Ectodermal cell (in vitro differentiated cells): ENCODE results near the gene SPNS3.

Experiments
- H3K27ac ChIP-seq: 2 replicates; pipeline ENCODE4 v1.7.0; 2013; ENCODE audit warnings: mild to moderate bottlenecking, low read depth, low read length; ENCODE audit not compliant: insufficient read depth, poor library complexity, severe bottlenecking
- H3K27me3 ChIP-seq: 2 replicates; pipeline ENCODE4 v1.7.0; 2013; ENCODE audit warnings: mild to moderate bottlenecking, low read length; ENCODE audit not compliant: insufficient read depth, control insufficient read depth, poor library complexity, severe bottlenecking
- H3K36me3 ChIP-seq: one replicate; pipeline ENCODE4 v1.7.0; 2013; ENCODE audit warnings: low read length; ENCODE audit not compliant: control insufficient read depth, insufficient read depth
- H3K4me1 ChIP-seq: one replicate; pipeline ENCODE4 v1.7.0; 2013; ENCODE audit warnings: low read length; ENCODE audit not compliant: control insufficient read depth, insufficient read depth
- H3K4me3 ChIP-seq: 2 replicates; pipeline ENCODE4 v1.7.0; 2013; ENCODE audit warnings: low read depth, low read length, control low read depth; ENCODE audit not compliant: insufficient read depth
- H3K9me3 ChIP-seq: 2 replicates; pipeline ENCODE4 v1.7.0; 2013; ENCODE audit warnings: mild to moderate bottlenecking, low read length, moderate library complexity; ENCODE audit not compliant: control insufficient read depth
- WGBS, 2 experiments: methylation state at CpG; one replicate each; pipeline ENCODE4 v1.1.7; 2013; ENCODE audit warnings: missing lambda C conversion rate in 2 of 2; 5-methylcytosine and 5-hydroxymethylcytosine counted together

SPNS3 gene

GRCh38 chr17:4535667-4536258 is 102.0 kb downstream of the SPNS3 start:
- Histone ChIP-seq H3K9me3 (no peaks in the 10 kb centered on the region), H3K4me3 (no peak overlapping the region), H3K27ac (no peak overlapping the region), H3K4me1 (peaks cover 18% of the 10 kb centered on the region), H3K36me3 (peaks cover 7% of the 10 kb centered on the region), H3K27me3 (peaks cover 3% of the 10 kb centered on the region)
- 53 to 58% methylated on average over 19 of the region's 19 CpGs for WGBS, 2 experiments

- Histone ChIP-seq H3K4me3 (peak overlapping the region; percentile 4), H3K27me3 (no peaks in the 10 kb centered on the region), H3K9me3 (no peaks in the 10 kb centered on the region), H3K36me3 (peaks cover 7% of the 10 kb centered on the region), H3K27ac (no peak overlapping the region), H3K4me1 (peaks cover 18% of the 10 kb centered on the region)
- 36 to 37% methylated on average over 19 of the region's 19 CpGs for WGBS, 2 experiments
Measured at GRCh38 chr17:4536259-4536741, 102.6 kb downstream of the SPNS3 start.

GRCh38 chr17:4536742-4537411 is 103.1 kb downstream of the SPNS3 start:
- Histone ChIP-seq H3K36me3 (peaks cover 8% of the 10 kb centered on the region), H3K4me1 (peaks cover 18% of the 10 kb centered on the region), H3K9me3 (no peaks in the 10 kb centered on the region), H3K4me3 (no peak overlapping the region), H3K27me3 (no peaks in the 10 kb centered on the region), H3K27ac (no peak overlapping the region)
- 76 to 84% methylated on average over 16 to 18 of the region's 18 CpGs for WGBS, 2 experiments
